GM18868 (cell line): ENCODE measurements around the gene AGPAT2.

Experiments
- ATAC-seq: cut with Tn5 transposase; IDR thresholded peaks from one replicate; pipeline ENCODE4 v1.9.1; 2021; ENCODE audit warnings: mild to moderate bottlenecking, moderate library complexity; ENCODE audit not compliant: unreplicated experiment

Gene AGPAT2

GRCh38 chr9:136665111-136665703 lies 22.1 kb downstream of the AGPAT2 start:
- ATAC-seq = no peak

- ATAC-seq = no peak
Observed at GRCh38 chr9:136664000-136664915, 23.0 kb downstream of the AGPAT2 start.

- no peak for ATAC-seq
Observed at GRCh38 chr9:136662656-136663581, 24.3 kb downstream of the AGPAT2 start, which contains the start of gene EGFL7. Gene EGFL7 (plus strand): TSS chr9:136662916. CDS start chr9:136668283, 5,367 bp downstream.

- ATAC-seq = no peak
Observed at GRCh38 chr9:136662326-136662655, 25.0 kb downstream of the AGPAT2 start.

- ATAC-seq = no peak
Observed at GRCh38 chr9:136661641-136662325, 25.5 kb downstream of the AGPAT2 start.

GRCh38 chr9:136660971-136661550 lies 26.2 kb downstream of the AGPAT2 start:
- no peak for ATAC-seq

- ATAC-seq = no peak
Observed at GRCh38 chr9:136659861-136660784, 27.1 kb downstream of the AGPAT2 start.

- no peak for ATAC-seq
Observed at GRCh38 chr9:136658849-136659535, 28.3 kb downstream of the AGPAT2 start.

- ATAC-seq = no peak
Observed at GRCh38 chr9:136657974-136658848, 29.0 kb downstream of the AGPAT2 start.

GRCh38 chr9:136656795-136657611 lies 30.3 kb downstream of the AGPAT2 start:
- ATAC-seq = no peak

- ATAC-seq = no peak
Observed at GRCh38 chr9:136656183-136656738, 31.0 kb downstream of the AGPAT2 start.

GRCh38 chr9:136655536-136656182 lies 31.6 kb downstream of the AGPAT2 start:
- ATAC-seq = no peak

- no peak for ATAC-seq
Observed at GRCh38 chr9:136654820-136655535, 32.3 kb downstream of the AGPAT2 start.

GRCh38 chr9:136653323-136654079 lies 33.8 kb downstream of the AGPAT2 start:
- no peak for ATAC-seq

- ATAC-seq = no peak
Observed at GRCh38 chr9:136651860-136652259, 35.4 kb downstream of the AGPAT2 start.
